OCI-LY3 (cell line): ENCODE data around the gene CARS2.

Source experiments
- H2AFZ ChIP-seq: fragments of 200-600, 300-600 bp; shearing (Covaris generic); 2 replicates; pipeline ENCODE4 v1.6.0; 2014; ENCODE audit warnings: antibody characterized with exemption, low read depth, low read length
- H3K27ac ChIP-seq: fragments of 200-600, 300-600 bp; sonication (generic); 2 replicates; pipeline ENCODE4 v1.5.1; 2014; ENCODE audit warnings: mild to moderate bottlenecking, low read length, moderate library complexity, mixed read lengths
- H3K27me3 ChIP-seq: fragments of 200-600, 300-600 bp; sonication (generic); 2 replicates; pipeline ENCODE4 v1.6.1; 2014; ENCODE audit warnings: low read depth, low read length, mixed read lengths
- H3K36me3 ChIP-seq: fragments of 200-600, 300-600 bp; sonication (generic); replicated peaks from 2 replicates; pipeline ENCODE3; 2014; ENCODE audit warnings: low read depth, low read length, mixed read lengths
- H3K4me1 ChIP-seq: fragments of 300-600, 200-600 bp; sonication (generic); 2 replicates; pipeline ENCODE4 v1.6.1; 2014; ENCODE audit warnings: low read length, mixed read lengths
- H3K4me2 ChIP-seq: fragments of 200-600, 300-600 bp; sonication (generic); 2 replicates; pipeline ENCODE4 v1.6.1; 2014; ENCODE audit warnings: low read length, mixed read lengths
- H3K4me3 ChIP-seq: fragments of 300-600, 200-600 bp; sonication (generic); 2 replicates; pipeline ENCODE4 v1.5.1; 2014; ENCODE audit warnings: antibody characterized with exemption, mild to moderate bottlenecking, low read length, moderate library complexity
- H3K79me2 ChIP-seq: fragments of 300-600, 200-600 bp; shearing (Covaris generic); 2 replicates; pipeline ENCODE4 v1.6.1; 2014; ENCODE audit warnings: mild to moderate bottlenecking, low read length, mixed read lengths
- H3K9ac ChIP-seq: fragments of 300-600, 200-600 bp; shearing (Covaris generic); 2 replicates; pipeline ENCODE4 v1.6.0; 2014; ENCODE audit warnings: mild to moderate bottlenecking, low read length, moderate library complexity
- H3K9me3 ChIP-seq: fragments of 200-600, 300-600 bp; shearing (Covaris generic); 2 replicates; pipeline ENCODE4 v1.6.1; 2014; ENCODE audit warnings: low read length, mixed read lengths; ENCODE audit not compliant: insufficient read depth
- H4K20me1 ChIP-seq: fragments of 200-600, 300-600 bp; sonication (generic); 2 replicates; pipeline ENCODE4 v1.6.1; 2016; ENCODE audit warnings: low read length, mixed read lengths; ENCODE audit not compliant: insufficient read depth
- CTCF ChIP-seq: fragments of 200-600, 300-600 bp; sonication (generic); IDR thresholded peaks from 2 replicates; pipeline ENCODE4 v1.5.1; 2014; ENCODE audit warnings: antibody characterized with exemption, low read length, low read depth
- EZH2phosphoT487 ChIP-seq: fragments of 200-600 bp; shearing (Covaris generic); IDR thresholded peaks from 2 replicates; pipeline ENCODE4 v1.6.1; 2018; ENCODE audit warnings: antibody characterized with exemption, mixed run types, low read depth

CARS2 gene

DNA sequence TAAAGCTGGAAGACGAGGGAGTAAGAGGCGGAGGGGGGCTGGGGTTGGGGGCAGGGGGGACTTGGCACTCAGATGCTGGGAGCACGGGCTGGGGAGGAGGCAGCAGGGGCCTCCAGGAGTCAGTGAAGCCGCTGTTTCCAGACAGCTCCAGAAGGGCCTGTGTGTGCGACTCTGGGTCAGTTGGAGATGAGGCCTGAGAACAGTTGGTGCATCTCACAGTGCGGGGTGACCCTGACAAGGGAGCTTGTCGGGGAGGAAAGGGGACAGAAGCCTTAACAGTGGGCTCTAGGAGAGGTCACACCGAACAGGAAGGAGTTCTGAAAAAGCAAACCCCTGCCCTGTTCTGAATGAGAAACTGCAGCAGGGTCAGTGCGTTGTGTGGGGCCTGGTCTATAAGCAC lies 79.4 kb downstream of the CARS2 start:
- Histone ChIP-seq H3K27ac (no peak overlapping the region), H3K36me3 (peaks cover 33% of the 10 kb centered on the region), H3K4me3 (no peak overlapping the region), H3K27me3 (no peaks in the 10 kb centered on the region), H3K4me2 (no peak overlapping the region), H3K4me1 (no peaks in the 10 kb centered on the region), H3K9ac (no peak overlapping the region), H2AFZ (no peak overlapping the region), H4K20me1 (peaks cover 60% of the 10 kb centered on the region), H3K9me3 (no peaks in the 10 kb centered on the region), H3K79me2 (peaks cover 91% of the 10 kb centered on the region)
- TF ChIP-seq CTCF = no peak

GRCh38 chr13:110625771-110626321 lies 80.1 kb downstream of the CARS2 start:
- Histone ChIP-seq H3K9ac (no peak overlapping the region), H3K4me3 (no peak overlapping the region), H4K20me1 (peaks cover 53% of the 10 kb centered on the region), H3K4me2 (no peak overlapping the region), H2AFZ (no peak overlapping the region), H3K27me3 (no peaks in the 10 kb centered on the region), H3K9me3 (no peaks in the 10 kb centered on the region), H3K79me2 (peaks cover 92% of the 10 kb centered on the region), H3K36me3 (peaks cover 32% of the 10 kb centered on the region), H3K27ac (no peak overlapping the region), H3K4me1 (no peaks in the 10 kb centered on the region)
- TF ChIP-seq EZH2phosphoT487 = no peak
- no peak for TF ChIP-seq CTCF

GRCh38 chr13:110624766-110625756 lies 80.9 kb downstream of the CARS2 start:
- Histone ChIP-seq H3K27me3 (no peaks in the 10 kb centered on the region), H3K36me3 (peaks cover 25% of the 10 kb centered on the region), H3K4me1 (no peaks in the 10 kb centered on the region), H4K20me1 (peaks cover 51% of the 10 kb centered on the region), H2AFZ (no peak overlapping the region), H3K79me2 (peaks cover 92% of the 10 kb centered on the region), H3K4me3 (no peak overlapping the region), H3K4me2 (no peak overlapping the region), H3K9ac (no peak overlapping the region), H3K27ac (no peak overlapping the region), H3K9me3 (no peaks in the 10 kb centered on the region)
- TF ChIP-seq EZH2phosphoT487 (no peak), CTCF (no peak)

- Histone ChIP-seq H3K27ac (no peak overlapping the region), H3K79me2 (peaks cover 100% of the 10 kb centered on the region), H3K4me3 (no peak overlapping the region), H4K20me1 (peaks cover 63% of the 10 kb centered on the region), H3K4me2 (no peak overlapping the region), H3K4me1 (peaks cover 13% of the 10 kb centered on the region), H3K27me3 (no peaks in the 10 kb centered on the region), H2AFZ (no peak overlapping the region), H3K36me3 (peaks cover 18% of the 10 kb centered on the region), H3K9me3 (no peaks in the 10 kb centered on the region), H3K9ac (no peak overlapping the region)
- TF ChIP-seq CTCF = no peak
- no peak for TF ChIP-seq EZH2phosphoT487
Measured at GRCh38 chr13:110620596-110620995, 85.3 kb downstream of the CARS2 start.
